ENCODE results near the gene POLR2F. TPM values are rescaled to one million over a fixed set of nuclear protein-coding genes. Genes with fewer than 3 reads are reported as not detected.

Gene POLR2F
- total RNA-seq, 1 donor from 2014 or later: 204 TPM

GRCh38 chr22:38014083-38014482 is 60.6 kb downstream of the POLR2F start:
- DNase-seq (ENCODE audit: low spot score in 2 of 2): no peak
- Histone ChIP-seq H3K27me3 (no peaks in the 10 kb centered on the region), H3K27ac (no peak overlapping the region), H3K9me3 (no peaks in the 10 kb centered on the region), H3K36me3 (no peaks in the 10 kb centered on the region), H3K4me3 (no peak overlapping the region), H3K4me1 (no peaks in the 10 kb centered on the region)
- intact Hi-C loops (cut with DNase I): no loop called here
- no peak for TF ChIP-seq CTCF (IDR thresholded peaks at IDR 0.05)

- Histone ChIP-seq H3K27ac (no peak overlapping the region), H3K9me3 (no peaks in the 10 kb centered on the region), H3K4me1 (no peaks in the 10 kb centered on the region), H3K27me3 (no peaks in the 10 kb centered on the region), H3K36me3 (no peaks in the 10 kb centered on the region), H3K4me3 (peak overlapping the region in 1 of 2 donors; percentile 6)
- no peak for TF ChIP-seq CTCF (IDR thresholded peaks at IDR 0.05)
- no peak for DNase-seq (ENCODE audit: low spot score in 2 of 2)
- intact Hi-C loops (cut with DNase I): no loop called here
These were observed 63.0 kb downstream of the POLR2F start for GRCh38 chr22:38016182-38017151.

- Histone ChIP-seq H3K36me3 (no peaks in the 10 kb centered on the region), H3K27ac (no peak overlapping the region), H3K27me3 (no peaks in the 10 kb centered on the region), H3K4me3 (no peak overlapping the region), H3K9me3 (no peaks in the 10 kb centered on the region), H3K4me1 (no peaks in the 10 kb centered on the region)
- DNase-seq (ENCODE audit: low spot score in 2 of 2): peak in 1 of 2 donors; percentile 80
- no peak for TF ChIP-seq CTCF (IDR thresholded peaks at IDR 0.05)
- intact Hi-C loops (cut with DNase I): no loop called here
These were observed 63.9 kb downstream of the POLR2F start for GRCh38 chr22:38017272-38017920.

- TF ChIP-seq CTCF (IDR thresholded peaks at IDR 0.05): no peak
- Histone ChIP-seq H3K27me3 (no peaks in the 10 kb centered on the region), H3K27ac (no peak overlapping the region), H3K4me3 (no peak overlapping the region), H3K36me3 (no peaks in the 10 kb centered on the region), H3K4me1 (no peaks in the 10 kb centered on the region), H3K9me3 (no peaks in the 10 kb centered on the region)
- no peak for DNase-seq (ENCODE audit: low spot score in 2 of 2)
- intact Hi-C loops (cut with DNase I): no loop called here
These were observed 64.7 kb downstream of the POLR2F start for GRCh38 chr22:38017939-38018885.

Other genes starting within 250 kb of the POLR2F start
- gene GCAT, start 145.8 kb upstream of the POLR2F start, total RNA-seq: 4.5 TPM
- gene GALR3, start 130.3 kb upstream of the POLR2F start, total RNA-seq: not detected
- gene ANKRD54, start 109.4 kb upstream of the POLR2F start, total RNA-seq: 61.8 TPM
- 256 TPM for gene EIF3L, start 104.3 kb upstream of the POLR2F start, total RNA-seq
- gene MICALL1, start 47.4 kb upstream of the POLR2F start, total RNA-seq: 43.9 TPM
- not detected for gene C22orf23, start 98 bp upstream of the POLR2F start, total RNA-seq
- gene SOX10, start 30.9 kb downstream of the POLR2F start, total RNA-seq: 23.0 TPM
- gene PICK1, start 103.7 kb downstream of the POLR2F start, total RNA-seq: 88.1 TPM
- gene SLC16A8, start 130.5 kb downstream of the POLR2F start, total RNA-seq: not detected
- not detected for gene BAIAP2L2, start 157.0 kb downstream of the POLR2F start, total RNA-seq
- 79.5 TPM for gene PLA2G6, start 228.1 kb downstream of the POLR2F start, total RNA-seq
- gene MAFF, start 248.3 kb downstream of the POLR2F start, total RNA-seq: 183 TPM

Measured in ascending aorta (tissue), 2 donors.